Neuronal stem cell (in vitro differentiated cells): Measurements from ENCODE around the gene TUG1.

Experiments used
- DNase-seq: peaks from one replicate; pipeline ENCODE4 v3.0.0-alpha.2; 2013; ENCODE audit warnings: low spot score
- H2AFZ ChIP-seq: one replicate; pipeline ENCODE4 v1.6.1; 2013; ENCODE audit warnings: mild to moderate bottlenecking, low read length, inconsistent platforms
- H2AK5ac ChIP-seq: 2 replicates; pipeline ENCODE4 v1.6.1; 2013; ENCODE audit warnings: low read depth, mild to moderate bottlenecking, inconsistent platforms, low read length, moderate library complexity, mixed read lengths
- H2BK120ac ChIP-seq: 2 replicates; pipeline ENCODE4 v1.6.1; 2013; ENCODE audit warnings: low read depth, mild to moderate bottlenecking, inconsistent platforms, low read length, moderate library complexity, mixed read lengths
- H2BK12ac ChIP-seq: one replicate; pipeline ENCODE4 v1.6.1; 2013; ENCODE audit warnings: low read length, inconsistent platforms
- H2BK15ac ChIP-seq: 2 replicates; pipeline ENCODE4 v1.6.1; 2013; ENCODE audit warnings: mild to moderate bottlenecking, low read length, inconsistent platforms, mixed read lengths
- H2BK5ac ChIP-seq: one replicate; pipeline ENCODE4 v1.6.1; 2013; ENCODE audit warnings: inconsistent platforms, mild to moderate bottlenecking, low read length, moderate library complexity
- H3K14ac ChIP-seq: one replicate; pipeline ENCODE4 v1.6.1; 2013; ENCODE audit warnings: low read length, inconsistent platforms
- H3K18ac ChIP-seq: 2 replicates; pipeline ENCODE4 v1.6.1; 2013; ENCODE audit warnings: low read length, inconsistent platforms
- H3K23ac ChIP-seq: 2 replicates; pipeline ENCODE4 v1.6.1; 2013; ENCODE audit warnings: low read depth, mild to moderate bottlenecking, mixed read lengths, low read length, inconsistent platforms; ENCODE audit not compliant: poor library complexity
- H3K27ac ChIP-seq: replicated peaks from 3 replicates; pipeline ENCODE4 v1.5.1; 2013; ENCODE audit warnings: low read length, inconsistent platforms
- H3K27me3 ChIP-seq, 3 experiments: 2 replicates each; pipeline ENCODE4 v1.6.1; 2013; ENCODE audit warnings: low read length in 3 of 3, mild to moderate bottlenecking in 2 of 3, inconsistent platforms in 1 of 3, low read depth in 1 of 3, mixed read lengths in 1 of 3, moderate library complexity in 1 of 3; ENCODE audit not compliant: control insufficient read depth in 3 of 3, insufficient read depth in 3 of 3
- H3K36me3 ChIP-seq, 2 donors: replicated peaks in 1 of 2; 2 replicates each; pipeline ENCODE4 v1.6.1; 2013; ENCODE audit warnings: low read length in 2 of 2; ENCODE audit not compliant: control insufficient read depth in 2 of 2, insufficient read depth in 2 of 2
- H3K4ac ChIP-seq: 2 replicates; pipeline ENCODE4 v1.6.1; 2013; ENCODE audit warnings: inconsistent platforms, mild to moderate bottlenecking, low read length, moderate library complexity
- H3K4me1 ChIP-seq, 2 donors: 1 replicate in 1 of 2; 2 replicates in 1 of 2; pipeline ENCODE4 v1.6.1; 2013; ENCODE audit warnings: low read length in 2 of 2, low read depth in 1 of 2; ENCODE audit not compliant: control insufficient read depth in 2 of 2, insufficient read depth in 1 of 2
- H3K4me2 ChIP-seq: one replicate; pipeline ENCODE4 v1.6.1; 2013; ENCODE audit warnings: mild to moderate bottlenecking, low read length, inconsistent platforms; ENCODE audit not compliant: insufficient read depth, poor library complexity, severe bottlenecking
- H3K4me3 ChIP-seq, 2 donors: 2 replicates each; pipeline ENCODE4 v1.5.1; 2013; ENCODE audit warnings: low read length in 2 of 2, mild to moderate bottlenecking in 2 of 2, inconsistent platforms in 1 of 2, moderate library complexity in 1 of 2
- H3K79me1 ChIP-seq: one replicate; pipeline ENCODE4 v1.6.1; 2013; ENCODE audit warnings: low read depth, mild to moderate bottlenecking, inconsistent platforms, low read length, moderate library complexity
- H3K9ac ChIP-seq: one replicate; pipeline ENCODE4 v1.6.1; 2013; ENCODE audit warnings: mild to moderate bottlenecking, low read depth, low read length, inconsistent platforms; ENCODE audit not compliant: poor library complexity
- H3K9me3 ChIP-seq, 2 donors: replicated peaks in 1 of 2; 2 replicates each; pipeline versions ENCODE3 to v1.6.1; 2013; ENCODE audit warnings: low read length in 2 of 2, mild to moderate bottlenecking in 2 of 2, inconsistent platforms in 1 of 2, low read depth in 1 of 2, mixed read lengths in 1 of 2, moderate library complexity in 1 of 2; ENCODE audit not compliant: control insufficient read depth in 2 of 2, insufficient read depth in 1 of 2
- H4K8ac ChIP-seq: one replicate; pipeline ENCODE4 v1.6.1; 2013; ENCODE audit warnings: low read depth, mild to moderate bottlenecking, inconsistent platforms, low read length, moderate library complexity
- H4K91ac ChIP-seq: one replicate; pipeline ENCODE4 v1.6.1; 2013; ENCODE audit warnings: low read length, low read depth, mild to moderate bottlenecking, inconsistent platforms; ENCODE audit not compliant: poor library complexity
- WGBS, 2 donors: extraction: QIAGEN DNeasy Blood & Tissue Kit; methylation state at CpG; one replicate each; pipeline ENCODE4 v1.1.7; 2013; ENCODE audit warnings: missing lambda C conversion rate in 2 of 2, mixed read lengths in 1 of 2; ENCODE audit not compliant: insufficient read length in 2 of 2, insufficient replicate concordance in 1 of 2; ENCODE audit errors: extremely low coverage in 2 of 2; 5-methylcytosine and 5-hydroxymethylcytosine counted together

The TUG1 gene

DNA sequence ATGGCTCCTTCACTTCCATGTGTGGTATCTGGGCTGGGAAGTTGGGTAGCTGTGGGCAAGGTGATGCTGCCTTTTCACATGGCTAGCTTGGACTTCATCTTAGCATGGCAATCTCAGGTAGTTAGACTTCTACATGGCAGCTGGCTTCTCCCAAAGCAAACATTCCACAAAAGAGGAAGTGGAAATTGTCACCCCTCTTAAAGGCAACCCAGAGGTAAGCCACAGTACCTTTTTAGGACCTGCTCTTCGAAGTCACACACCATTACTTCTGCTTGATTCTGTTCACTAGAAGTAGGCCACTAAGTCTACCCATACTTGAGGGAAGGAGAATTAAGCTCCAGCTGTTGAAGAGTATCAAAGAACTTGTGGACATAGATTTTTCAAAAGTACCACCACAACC is 25.9 kb downstream of the TUG1 start:
- H3K14ac ChIP-seq, result no peak overlapping the region
- H3K9ac ChIP-seq, result no peak overlapping the region
- no peak overlapping the region for H3K23ac ChIP-seq
- H3K27ac ChIP-seq, result no peak overlapping the region
- no peaks in the 10 kb centered on the region for H3K36me3 ChIP-seq
- no peak overlapping the region for H3K18ac ChIP-seq
- no peaks in the 10 kb centered on the region for H3K79me1 ChIP-seq
- H2BK12ac ChIP-seq, result no peak overlapping the region
- H3K4me3 ChIP-seq, result no peak overlapping the region
- H3K27me3 ChIP-seq, result no peaks in the 10 kb centered on the region
- no peaks in the 10 kb centered on the region for H3K4me1 ChIP-seq
- no peak overlapping the region for H3K4me2 ChIP-seq
- no peak overlapping the region for H2AFZ ChIP-seq
- H4K8ac ChIP-seq, result no peak overlapping the region
- no peak for DNase-seq
- no peak overlapping the region for H4K91ac ChIP-seq
- no peak overlapping the region for H3K4ac ChIP-seq
- no CpG with 5 or more reads among the region's 1 CpG for WGBS, 2 donors
- H2BK120ac ChIP-seq, result no peak overlapping the region
- H3K9me3 ChIP-seq, result peaks cover 0 to 5% of the 10 kb centered on the region in 2 donors
- no peak overlapping the region for H2BK15ac ChIP-seq
- H2BK5ac ChIP-seq, result no peak overlapping the region
- no peak overlapping the region for H2AK5ac ChIP-seq

DNA sequence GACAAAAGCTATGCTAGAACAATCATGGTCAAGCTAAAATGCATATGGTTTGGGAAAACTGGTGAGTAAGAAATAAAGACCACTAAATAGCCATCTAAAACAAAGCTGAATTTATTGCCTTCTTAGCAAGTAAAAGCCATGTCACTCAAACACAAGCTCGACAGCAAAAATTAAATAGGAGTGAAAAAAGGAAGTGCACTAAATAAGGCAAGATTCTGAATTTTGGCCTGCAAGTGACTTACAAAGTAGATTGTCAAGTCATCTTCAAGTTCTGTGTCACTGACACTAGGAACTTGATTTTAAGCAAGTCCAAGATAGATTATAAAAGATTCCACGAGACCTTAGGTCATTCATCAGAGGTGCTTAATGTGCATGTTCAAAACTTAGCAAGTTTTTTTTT is 27.4 kb downstream of the TUG1 start:
- H3K4ac ChIP-seq, result no peak overlapping the region
- no peak overlapping the region for H2AK5ac ChIP-seq
- H2BK5ac ChIP-seq, result no peak overlapping the region
- no peak overlapping the region for H2AFZ ChIP-seq
- H3K4me1 ChIP-seq, result no peaks in the 10 kb centered on the region
- no peak overlapping the region for H3K4me3 ChIP-seq
- H2BK15ac ChIP-seq, result no peak overlapping the region
- H2BK12ac ChIP-seq, result no peak overlapping the region
- H3K4me2 ChIP-seq, result no peak overlapping the region
- H4K8ac ChIP-seq, result no peak overlapping the region
- no peak overlapping the region for H4K91ac ChIP-seq
- no peak overlapping the region for H3K27ac ChIP-seq
- H3K9me3 ChIP-seq, result no peaks in the 10 kb centered on the region
- H3K27me3 ChIP-seq, result no peaks in the 10 kb centered on the region
- no peak for DNase-seq
- no CpG with 5 or more reads among the region's 2 CpGs for WGBS, 2 donors
- no peak overlapping the region for H3K9ac ChIP-seq
- no peak overlapping the region for H2BK120ac ChIP-seq
- no peaks in the 10 kb centered on the region for H3K79me1 ChIP-seq
- no peak overlapping the region for H3K14ac ChIP-seq
- H3K36me3 ChIP-seq, result no peaks in the 10 kb centered on the region
- H3K18ac ChIP-seq, result no peak overlapping the region
- no peak overlapping the region for H3K23ac ChIP-seq

DNA sequence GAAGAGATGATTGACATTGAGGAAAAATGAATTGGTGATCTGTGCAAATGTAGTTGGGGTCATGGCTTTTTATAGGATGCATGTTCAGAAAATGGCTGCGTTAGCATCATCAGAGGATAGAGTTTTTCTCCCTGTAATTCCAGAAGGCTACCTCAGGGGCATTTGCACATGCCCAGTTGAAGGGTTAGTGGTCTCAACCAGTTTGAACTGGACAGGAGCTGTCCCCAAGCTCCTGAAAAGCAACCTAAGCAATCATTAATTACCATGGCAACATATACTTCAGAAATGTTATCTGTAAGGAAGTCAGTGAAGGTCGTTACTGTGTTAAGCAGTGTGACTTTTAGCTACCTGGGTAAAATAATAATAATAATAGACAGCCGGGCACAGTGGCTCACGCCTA is 29.3 kb downstream of the TUG1 start:
- Histone ChIP-seq H2AK5ac (no peak overlapping the region), H3K14ac (no peak overlapping the region), H2BK120ac (no peak overlapping the region), H3K9ac (no peak overlapping the region), H3K4me1 (no peaks in the 10 kb centered on the region), H3K18ac (no peak overlapping the region), H3K4ac (no peak overlapping the region), H2BK12ac (no peak overlapping the region), H4K91ac (no peak overlapping the region), H3K27me3 (no peaks in the 10 kb centered on the region), H3K27ac (no peak overlapping the region), H3K79me1 (no peaks in the 10 kb centered on the region), H2AFZ (no peak overlapping the region), H3K4me3 (no peak overlapping the region), H4K8ac (no peak overlapping the region), H3K9me3 (peaks cover 0 to 2% of the 10 kb centered on the region in 2 donors), H3K23ac (no peak overlapping the region), H2BK15ac (no peak overlapping the region), H3K36me3 (no peaks in the 10 kb centered on the region), H2BK5ac (no peak overlapping the region), H3K4me2 (no peak overlapping the region)
- DNase-seq, result no peak
- WGBS, 2 donors, result no CpG with 5 or more reads among the region's 4 CpGs

DNA sequence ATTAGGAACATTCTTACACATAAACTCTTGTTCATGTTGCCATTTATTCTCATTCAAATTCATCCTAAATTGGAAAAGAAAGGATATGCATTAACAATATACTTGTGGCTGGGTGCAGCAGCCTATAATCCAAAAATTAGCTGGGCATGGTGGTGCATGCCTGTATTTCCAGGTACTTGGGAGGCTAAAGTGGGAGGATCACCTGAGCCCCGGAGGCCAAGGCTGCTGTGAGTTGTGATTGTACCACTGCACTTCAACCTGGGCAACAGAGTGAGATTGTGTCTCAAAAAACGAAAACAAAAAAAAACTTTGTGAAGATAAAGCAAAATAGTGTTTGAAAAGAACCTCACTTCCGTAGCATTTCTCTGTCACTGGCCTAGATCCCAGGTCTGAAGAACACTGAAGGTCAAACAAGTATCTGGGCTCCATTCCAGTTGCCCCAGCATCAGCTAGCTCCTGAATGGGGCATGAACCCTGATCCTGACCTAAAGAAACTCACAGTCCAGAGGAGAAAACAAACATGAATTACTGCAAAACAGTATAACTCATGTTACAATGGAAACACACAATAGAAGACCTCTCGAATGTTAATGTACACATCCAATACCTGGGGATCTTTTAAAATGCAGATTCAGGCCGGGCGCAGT is 32.2 kb downstream of the TUG1 start:
- no peaks in the 10 kb centered on the region for H3K4me1 ChIP-seq
- no peak overlapping the region for H3K14ac ChIP-seq
- no peak overlapping the region for H3K4me2 ChIP-seq
- no peaks in the 10 kb centered on the region for H3K36me3 ChIP-seq
- H3K27ac ChIP-seq, result no peak overlapping the region
- H4K8ac ChIP-seq, result no peak overlapping the region
- H3K23ac ChIP-seq, result no peak overlapping the region
- H3K4me3 ChIP-seq, result no peak overlapping the region
- no peak overlapping the region for H3K18ac ChIP-seq
- H3K27me3 ChIP-seq, result no peaks in the 10 kb centered on the region
- H2BK5ac ChIP-seq, result no peak overlapping the region
- no peak overlapping the region for H4K91ac ChIP-seq
- no peak overlapping the region for H2BK12ac ChIP-seq
- H3K4ac ChIP-seq, result no peak overlapping the region
- DNase-seq, result no peak
- H2AK5ac ChIP-seq, result no peak overlapping the region
- no CpG with 5 or more reads among the region's 6 CpGs for WGBS, 2 donors
- peaks cover 3 to 4% of the 10 kb centered on the region in 2 donors for H3K9me3 ChIP-seq
- no peak overlapping the region for H2BK15ac ChIP-seq
- no peak overlapping the region for H3K9ac ChIP-seq
- H2BK120ac ChIP-seq, result no peak overlapping the region
- no peaks in the 10 kb centered on the region for H3K79me1 ChIP-seq
- no peak overlapping the region for H2AFZ ChIP-seq
